Measurements from ENCODE around the gene MRI1. TPM values are rescaled to one million over a fixed set of nuclear protein-coding genes. Genes with fewer than 3 reads are reported as not detected.
"Not testable (repeated sequence)": the region's sequence is repeated elsewhere in the genome, so short reads cannot be mapped to it uniquely, and the experiment has no call there.

MRI1 gene
- total RNA-seq, 1 donor from 2014 or later = 46.7 TPM

DNA sequence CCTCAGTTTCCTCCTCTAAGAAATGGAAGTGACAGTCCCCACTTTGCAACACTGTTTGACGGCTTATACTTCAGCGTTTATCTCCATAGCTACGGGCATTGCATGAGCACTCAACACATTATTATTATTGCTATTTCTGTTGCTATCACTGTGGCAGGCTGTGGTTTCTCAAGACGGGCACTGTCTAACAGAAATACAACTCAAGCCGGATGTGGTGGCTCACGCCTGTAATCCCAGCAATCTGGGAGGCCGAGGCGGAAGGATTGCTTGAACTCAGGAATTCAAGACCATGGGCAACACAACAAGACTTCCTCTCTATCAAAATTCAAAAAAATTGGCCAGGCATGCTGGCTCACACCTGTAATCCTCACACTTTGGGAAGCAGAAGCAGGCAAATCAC is 26.0 kb downstream of the MRI1 start:
- no peaks in the 10 kb centered on the region for H3K36me3 Mint-ChIP-seq (ENCODE audit: low read depth)
- intact Hi-C loops (cut with micrococcal nuclease) = no loop called here
- no peak for DNase-seq
- no peak overlapping the region for H3K27ac Mint-ChIP-seq
- H3K4me3 Mint-ChIP-seq = no peak overlapping the region
- H3K9me3 Mint-ChIP-seq = no peaks in the 10 kb centered on the region
- no peaks in the 10 kb centered on the region for H3K27me3 Mint-ChIP-seq
- H3K4me1 Mint-ChIP-seq = peaks cover 23% of the 10 kb centered on the region

DNA sequence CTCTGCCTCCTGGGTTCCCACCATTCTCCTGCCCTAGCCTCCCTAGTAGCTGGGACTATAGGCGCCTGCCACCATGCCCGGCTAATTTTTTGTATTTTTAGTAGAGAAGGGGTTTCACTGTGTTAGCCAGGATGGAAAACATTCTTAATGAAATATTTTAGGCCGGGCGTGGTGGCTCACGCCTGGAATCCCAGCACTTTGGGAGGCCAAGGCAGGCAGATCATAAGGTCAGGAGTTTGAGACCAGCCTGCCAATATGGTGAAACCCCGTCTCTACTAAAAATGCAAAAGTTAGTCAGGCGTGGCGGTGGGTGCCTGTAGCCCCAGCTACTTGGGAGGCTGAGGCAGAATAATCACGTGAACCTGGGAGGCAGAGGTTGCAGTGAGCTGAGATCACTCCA is 29.0 kb downstream of the MRI1 start:
- H3K9me3 Mint-ChIP-seq; H3K27me3 Mint-ChIP-seq; intact Hi-C loops (cut with micrococcal nuclease); DNase-seq; H3K36me3 Mint-ChIP-seq (ENCODE audit: low read depth); H3K27ac Mint-ChIP-seq: not testable (repeated sequence)
- Mint-ChIP-seq H3K4me3 (peak overlapping the region; percentile 98), H3K4me1 (peaks cover 33% of the 10 kb centered on the region)

DNA sequence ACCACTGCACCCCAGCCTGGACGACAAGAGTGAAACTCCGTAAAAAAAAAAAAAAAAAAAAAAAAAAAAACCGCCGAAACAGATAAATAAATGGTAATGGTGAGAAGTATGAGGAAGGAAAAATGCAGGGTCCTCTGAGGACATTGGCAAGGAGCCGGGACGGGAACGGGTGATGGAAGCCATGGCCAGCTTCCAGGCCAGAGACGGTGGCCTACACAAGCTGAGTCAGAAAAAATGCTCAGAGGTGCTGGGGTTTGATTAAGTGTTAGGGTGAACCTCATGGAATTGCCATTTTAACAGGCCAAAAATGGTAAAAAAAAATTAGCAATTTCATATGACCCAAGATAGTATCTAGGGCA is 30.1 kb downstream of the MRI1 start:
- Mint-ChIP-seq H3K4me3 (peak overlapping the region; percentile 98), H3K27me3 (no peaks in the 10 kb centered on the region), H3K4me1 (peaks cover 31% of the 10 kb centered on the region), H3K9me3 (no peaks in the 10 kb centered on the region), H3K27ac (peak overlapping the region; percentile 94), H3K36me3 (ENCODE audit: low read depth) (no peaks in the 10 kb centered on the region)
- intact Hi-C loops (cut with micrococcal nuclease) = no loop called here
- no peak for DNase-seq

DNA sequence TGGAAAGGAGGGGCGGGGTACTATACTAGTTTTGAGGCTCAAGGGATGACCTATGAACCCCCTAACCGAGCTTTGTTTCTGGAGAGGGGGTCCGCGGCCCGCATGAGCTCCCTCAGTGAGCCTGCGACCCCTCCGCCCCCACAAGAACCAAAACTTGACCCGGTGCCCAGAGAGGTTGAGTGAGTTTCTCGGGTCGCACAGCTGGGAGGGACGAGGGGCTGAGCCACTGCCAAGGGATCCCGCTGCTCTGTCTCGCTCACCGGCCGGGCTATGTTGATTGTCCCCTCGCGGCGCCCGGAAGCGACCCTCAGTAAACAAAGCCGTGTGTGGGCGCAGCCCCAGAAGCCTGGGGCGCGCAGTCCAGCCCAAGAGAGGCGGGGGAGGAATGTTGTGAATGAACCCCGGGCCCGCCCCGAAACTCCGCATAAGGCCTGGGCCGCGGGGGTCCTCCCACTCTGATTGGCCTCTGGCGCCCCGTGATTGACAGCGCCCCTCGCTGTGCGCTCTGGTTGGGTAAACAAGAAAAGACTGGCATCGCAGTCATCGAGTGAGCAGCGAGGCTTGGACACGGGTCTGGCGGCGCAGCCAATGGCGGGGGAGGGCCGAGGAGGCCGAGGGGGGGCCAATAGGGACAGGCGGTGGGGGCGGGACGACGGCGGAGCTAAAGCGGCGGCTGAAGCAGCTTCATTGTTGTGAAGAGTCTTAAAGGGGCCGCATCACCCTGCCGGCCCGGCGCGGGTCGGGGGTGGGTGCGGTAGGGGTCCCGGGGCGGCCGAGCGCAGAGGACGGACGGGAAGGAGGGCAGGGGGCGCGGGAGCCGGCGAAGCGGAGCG is 30.7 kb downstream of the MRI1 start, which contains the start of gene ZSWIM4:
Gene ZSWIM4, plus strand, starts transcription at position 687 of the 833 bp plus-strand sequence. CDS start 206 bp downstream, outside the sequence.
- peak within 1 kb of the TSS; percentile 98 for H3K4me3 Mint-ChIP-seq
- H3K9me3 Mint-ChIP-seq = no peaks in the 10 kb centered on the region
- H3K27me3 Mint-ChIP-seq = no peaks in the 10 kb centered on the region
- no peaks in the 10 kb centered on the region for H3K36me3 Mint-ChIP-seq (ENCODE audit: low read depth)
- peak within 1 kb of the TSS; percentile 94 for H3K27ac Mint-ChIP-seq
- H3K4me1 Mint-ChIP-seq = peaks cover 31% of the 10 kb centered on the region
- intact Hi-C loops (cut with micrococcal nuclease) = loop anchor here (1.0 kb wide), 3 partner anchors 21 to 341 kb away; partner anchors contain the start of genes ASF1B and C19orf53
- DNase-seq = peak; percentile 99

DNA sequence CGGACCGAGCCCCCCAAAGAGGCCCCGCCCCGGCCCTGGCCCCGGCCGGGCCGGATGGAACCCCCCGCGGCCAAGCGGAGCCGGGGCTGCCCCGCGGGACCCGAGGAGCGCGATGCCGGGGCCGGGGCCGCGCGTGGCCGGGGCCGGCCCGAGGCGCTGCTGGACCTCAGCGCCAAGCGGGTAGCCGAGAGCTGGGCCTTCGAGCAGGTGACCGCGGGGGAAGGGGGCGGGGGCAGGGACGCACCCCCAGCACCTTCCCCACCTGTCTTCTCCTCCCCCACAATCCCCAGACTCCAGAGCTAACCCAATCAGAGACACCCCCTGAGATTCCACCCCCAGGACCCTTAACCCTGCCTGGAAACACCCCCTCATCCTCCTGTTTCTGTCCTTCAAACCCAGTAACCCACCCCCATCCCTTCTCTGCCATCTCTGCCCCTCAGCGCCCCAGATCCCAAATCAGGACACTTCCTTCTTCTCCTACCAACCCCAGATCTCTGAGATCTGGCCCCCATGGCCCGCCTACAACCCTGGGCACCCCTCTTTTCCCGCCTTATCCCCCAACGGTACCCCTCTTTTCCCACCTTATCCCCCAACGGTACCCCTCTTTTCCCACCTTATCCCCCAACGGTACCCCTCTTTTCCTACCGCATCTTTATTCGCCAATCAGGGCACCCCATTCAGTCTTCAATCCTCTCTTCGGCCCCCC is 31.4 kb downstream of the MRI1 start:
- intact Hi-C loops (cut with micrococcal nuclease) = loop anchor here (1.0 kb wide), 3 partner anchors 21 to 341 kb away; partner anchors contain the start of genes ASF1B and C19orf53
- Mint-ChIP-seq H3K4me3 (peak overlapping the region; percentile 98), H3K27ac (peak overlapping the region; percentile 71), H3K36me3 (ENCODE audit: low read depth) (peaks cover 3% of the 10 kb centered on the region), H3K4me1 (peaks cover 28% of the 10 kb centered on the region), H3K27me3 (no peaks in the 10 kb centered on the region), H3K9me3 (no peaks in the 10 kb centered on the region)
- DNase-seq = no peak

DNA sequence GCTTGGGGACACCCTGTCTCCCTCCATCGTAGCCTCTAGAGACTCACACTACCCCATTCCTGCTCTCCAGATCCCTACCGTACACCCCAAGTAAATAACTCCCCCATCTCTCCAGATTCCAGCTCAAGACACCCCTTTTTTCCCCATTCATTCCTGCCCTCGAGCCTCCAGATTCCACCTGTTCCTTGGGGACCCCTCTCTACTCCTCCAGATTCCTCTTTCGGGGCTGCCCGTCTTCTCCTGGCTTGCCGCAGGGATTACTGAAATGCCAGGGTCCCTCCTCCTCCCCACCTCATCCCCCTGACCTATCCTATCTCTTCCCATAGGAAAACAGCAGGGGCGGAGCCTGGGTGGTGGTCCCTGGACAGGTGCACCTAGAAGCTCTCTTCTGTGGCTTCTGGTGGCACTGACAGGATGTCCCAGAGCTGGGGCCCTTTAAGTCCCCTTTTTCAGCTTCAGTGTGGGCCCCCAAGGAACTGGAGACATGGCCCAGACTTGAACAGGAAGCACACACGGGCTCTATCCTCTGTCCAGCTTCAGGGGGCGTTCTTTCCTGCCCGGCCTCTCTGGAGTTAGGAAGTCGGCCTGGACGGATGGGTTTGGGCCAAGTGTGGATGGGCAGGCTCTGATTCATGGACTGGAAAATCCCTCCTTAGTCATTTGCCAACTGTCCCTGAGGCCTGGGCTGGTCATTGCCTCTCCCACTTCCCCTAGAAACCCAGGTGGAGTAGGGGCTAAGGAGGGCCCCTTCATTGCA is 32.2 kb downstream of the MRI1 start:
- peaks cover 28% of the 10 kb centered on the region for H3K4me1 Mint-ChIP-seq
- H3K27me3 Mint-ChIP-seq = no peaks in the 10 kb centered on the region
- DNase-seq = no peak
- H3K4me3 Mint-ChIP-seq = peak overlapping the region; percentile 88
- intact Hi-C loops (cut with micrococcal nuclease) = no loop called here
- H3K36me3 Mint-ChIP-seq (ENCODE audit: low read depth) = peaks cover 8% of the 10 kb centered on the region
- H3K27ac Mint-ChIP-seq = peak overlapping the region; percentile 71
- no peaks in the 10 kb centered on the region for H3K9me3 Mint-ChIP-seq

DNA sequence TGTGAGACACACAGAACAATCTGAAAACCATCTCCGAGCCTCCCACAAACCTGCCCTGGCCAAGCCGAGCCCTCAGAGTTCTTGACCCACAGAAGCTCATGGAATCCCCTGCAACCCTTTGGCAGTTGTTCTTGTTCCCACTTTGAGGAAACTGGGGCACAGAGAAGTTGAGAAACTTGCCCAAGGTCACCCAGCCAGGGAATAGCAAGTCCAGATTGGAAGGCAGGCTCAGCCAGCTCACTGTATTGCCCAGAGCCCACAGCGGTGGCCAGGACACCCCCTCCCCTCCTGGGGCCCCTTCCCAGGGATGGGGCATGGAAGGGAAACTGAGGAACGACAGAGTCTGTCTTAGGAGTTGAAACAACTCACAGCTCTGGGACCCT is 32.7 kb downstream of the MRI1 start:
- intact Hi-C loops (cut with micrococcal nuclease) = no loop called here
- Mint-ChIP-seq H3K36me3 (ENCODE audit: low read depth) (peaks cover 8% of the 10 kb centered on the region), H3K4me3 (peak overlapping the region; percentile 88), H3K27me3 (no peaks in the 10 kb centered on the region), H3K9me3 (no peaks in the 10 kb centered on the region), H3K27ac (peak overlapping the region; percentile 71), H3K4me1 (peaks cover 28% of the 10 kb centered on the region)
- no peak for DNase-seq

DNA sequence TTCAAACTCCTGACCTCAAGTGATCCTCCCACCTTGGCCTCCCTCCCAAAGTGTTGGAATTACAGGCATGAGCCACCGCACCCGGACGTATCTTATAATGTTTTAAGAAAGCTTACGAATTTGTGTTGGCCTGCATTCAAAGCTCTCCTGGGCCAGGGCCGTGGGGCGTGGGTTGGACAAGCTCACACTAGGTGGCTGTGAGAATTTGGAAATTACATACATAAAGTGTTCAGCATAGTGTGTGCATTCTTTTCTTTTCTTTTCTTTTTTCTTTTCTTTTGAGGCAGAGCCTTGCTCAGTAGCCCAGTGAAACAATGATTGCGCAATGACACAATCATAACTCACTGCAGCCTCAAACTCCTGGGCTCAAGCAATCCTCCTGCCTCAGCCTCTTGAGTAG is 33.5 kb downstream of the MRI1 start:
- Mint-ChIP-seq H3K9me3 (no peaks in the 10 kb centered on the region), H3K27me3 (no peaks in the 10 kb centered on the region), H3K27ac (no peak overlapping the region), H3K36me3 (ENCODE audit: low read depth) (peaks cover 8% of the 10 kb centered on the region), H3K4me1 (peaks cover 28% of the 10 kb centered on the region), H3K4me3 (no peak overlapping the region)
- intact Hi-C loops (cut with micrococcal nuclease) = no loop called here
- DNase-seq = no peak

DNA sequence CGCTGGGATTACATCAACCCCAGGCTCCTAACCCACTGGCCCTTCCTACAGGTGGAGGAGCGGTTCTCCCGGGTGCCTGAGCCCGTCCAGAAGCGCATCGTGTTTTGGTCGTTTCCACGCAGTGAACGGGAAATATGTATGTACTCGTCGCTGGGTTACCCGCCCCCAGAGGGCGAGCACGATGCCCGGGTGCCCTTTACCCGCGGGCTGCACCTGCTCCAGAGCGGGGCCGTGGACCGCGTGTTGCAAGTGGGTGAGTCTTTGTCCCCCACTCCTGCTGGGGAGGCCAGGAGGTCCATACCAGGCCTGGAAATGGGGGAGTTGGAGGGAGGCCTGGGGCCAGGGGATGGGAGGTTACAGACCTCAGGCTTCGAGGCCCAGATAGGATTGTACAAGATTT is 35.3 kb downstream of the MRI1 start:
- H3K9me3 Mint-ChIP-seq = no peaks in the 10 kb centered on the region
- no peak overlapping the region for H3K27ac Mint-ChIP-seq
- H3K27me3 Mint-ChIP-seq = no peaks in the 10 kb centered on the region
- no peak for DNase-seq
- peaks cover 8% of the 10 kb centered on the region for H3K36me3 Mint-ChIP-seq (ENCODE audit: low read depth)
- intact Hi-C loops (cut with micrococcal nuclease) = no loop called here
- peaks cover 20% of the 10 kb centered on the region for H3K4me1 Mint-ChIP-seq
- H3K4me3 Mint-ChIP-seq = no peak overlapping the region

DNA sequence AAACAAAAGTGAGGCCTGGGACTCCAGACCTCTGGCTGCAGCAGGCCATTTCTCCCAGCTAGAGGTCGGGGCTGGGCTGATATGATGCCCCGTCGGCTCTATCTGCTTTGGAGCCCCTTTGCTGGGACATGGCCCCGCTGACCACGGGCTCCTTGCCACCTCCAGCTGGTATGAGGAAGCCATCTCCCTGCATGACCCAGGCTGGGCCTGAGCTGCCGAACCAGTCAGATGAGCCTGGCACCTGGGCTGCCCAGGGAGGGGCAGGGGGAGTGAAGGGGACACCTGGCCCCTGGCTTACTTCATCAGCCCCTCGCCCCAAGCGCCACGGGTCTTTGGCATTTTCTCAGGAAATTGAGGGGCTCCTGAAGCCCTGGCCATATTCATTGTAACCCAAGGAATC is 38.7 kb downstream of the MRI1 start:
- Mint-ChIP-seq H3K36me3 (ENCODE audit: low read depth) (peaks cover 16% of the 10 kb centered on the region), H3K9me3 (no peaks in the 10 kb centered on the region), H3K4me3 (no peak overlapping the region), H3K4me1 (peaks cover 3% of the 10 kb centered on the region), H3K27ac (no peak overlapping the region), H3K27me3 (no peaks in the 10 kb centered on the region)
- no peak for DNase-seq
- intact Hi-C loops (cut with micrococcal nuclease) = no loop called here

DNA sequence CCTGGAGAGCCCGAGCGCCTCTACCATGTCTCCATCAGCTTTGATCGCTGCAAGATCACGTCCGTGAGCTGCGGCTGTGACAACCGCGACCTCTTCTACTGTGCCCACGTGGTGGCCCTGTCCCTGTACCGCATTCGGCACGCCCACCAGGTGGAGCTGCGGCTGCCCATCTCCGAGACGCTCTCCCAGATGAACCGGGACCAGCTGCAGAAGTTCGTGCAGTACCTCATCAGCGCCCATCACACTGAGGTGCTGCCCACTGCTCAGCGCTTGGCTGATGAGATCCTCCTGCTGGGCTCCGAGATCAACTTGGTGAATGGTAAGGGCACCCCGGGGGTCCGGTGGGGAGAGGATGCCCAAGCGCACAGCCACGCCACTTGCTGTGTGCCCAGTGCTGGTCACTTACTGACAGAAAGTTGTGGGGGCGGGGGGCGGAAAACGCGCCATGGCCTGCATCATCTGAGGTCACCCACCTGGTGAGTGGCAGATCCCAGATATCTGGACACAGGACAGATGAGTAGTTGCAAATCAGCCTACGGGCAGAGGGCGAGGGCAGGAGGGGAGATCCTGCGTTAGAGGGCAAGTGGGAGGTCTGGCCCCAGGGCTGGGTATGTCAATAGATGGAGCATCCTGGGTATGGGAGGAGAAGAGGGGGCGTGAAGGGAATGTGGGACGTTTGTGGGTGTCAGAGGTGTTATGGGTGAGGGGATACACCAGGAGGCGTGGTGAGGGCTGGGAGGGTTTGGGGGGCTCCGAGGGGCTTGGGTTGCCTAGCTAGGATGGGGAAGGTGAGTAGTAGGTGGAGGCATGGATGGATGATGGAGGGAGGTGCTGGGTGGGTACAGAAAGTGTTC is 40.7 kb downstream of the MRI1 start:
- no peak overlapping the region for H3K27ac Mint-ChIP-seq
- intact Hi-C loops (cut with micrococcal nuclease) = no loop called here
- no peak for DNase-seq
- H3K9me3 Mint-ChIP-seq = no peaks in the 10 kb centered on the region
- H3K36me3 Mint-ChIP-seq (ENCODE audit: low read depth) = peaks cover 22% of the 10 kb centered on the region
- no peaks in the 10 kb centered on the region for H3K4me1 Mint-ChIP-seq
- H3K4me3 Mint-ChIP-seq = no peak overlapping the region
- no peaks in the 10 kb centered on the region for H3K27me3 Mint-ChIP-seq

DNA sequence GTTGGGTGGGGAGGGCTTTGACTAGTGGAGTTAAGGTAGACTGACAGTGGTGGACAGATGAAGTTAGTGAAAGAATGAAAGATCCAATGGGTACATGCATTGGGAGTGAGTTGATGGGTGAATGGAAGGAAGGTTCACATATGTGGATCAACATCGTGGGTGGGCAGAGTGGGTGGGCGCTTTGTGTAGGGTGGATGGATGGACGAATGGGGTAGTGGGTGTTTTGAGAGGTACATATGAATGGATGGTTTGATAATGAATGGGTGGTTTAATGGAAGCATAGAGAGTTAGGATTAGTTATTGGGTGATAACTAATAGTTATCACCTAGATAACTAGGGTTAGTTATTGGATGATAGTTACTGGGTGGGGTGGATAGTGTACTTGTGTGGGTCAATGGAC is 42.4 kb downstream of the MRI1 start:
- Mint-ChIP-seq H3K27ac (no peak overlapping the region), H3K4me3 (no peak overlapping the region), H3K27me3 (no peaks in the 10 kb centered on the region), H3K4me1 (no peaks in the 10 kb centered on the region), H3K36me3 (ENCODE audit: low read depth) (peaks cover 16% of the 10 kb centered on the region), H3K9me3 (no peaks in the 10 kb centered on the region)
- DNase-seq = no peak
- intact Hi-C loops (cut with micrococcal nuclease) = no loop called here

DNA sequence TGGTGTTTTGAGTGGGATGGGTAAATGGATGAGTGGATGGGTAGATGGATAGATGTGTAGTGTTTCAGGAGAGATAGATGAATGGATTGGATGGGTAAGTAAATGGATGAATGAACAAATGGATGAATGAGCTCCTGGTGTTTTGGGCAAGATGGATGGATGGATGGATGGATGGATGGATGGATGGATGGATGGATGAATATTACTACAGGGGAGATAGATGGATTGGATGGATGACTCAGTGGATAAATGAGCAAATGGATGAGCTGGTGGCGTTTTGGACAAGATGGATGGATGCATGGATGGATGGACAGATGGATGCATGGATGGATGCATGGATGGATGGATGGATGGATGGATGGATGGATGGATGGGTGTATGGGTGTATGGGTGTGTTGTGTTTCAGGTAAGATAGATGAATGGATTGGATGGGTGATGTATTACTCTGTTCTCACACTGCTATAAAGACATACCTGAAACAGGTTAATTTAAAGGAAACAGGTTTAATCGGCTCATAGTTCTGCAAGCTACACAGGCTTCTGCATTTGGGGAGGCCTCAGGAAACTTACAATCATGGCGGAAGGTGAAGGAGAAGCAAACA is 43.2 kb downstream of the MRI1 start:
- Mint-ChIP-seq H3K4me1 (no peaks in the 10 kb centered on the region), H3K36me3 (ENCODE audit: low read depth) (peaks cover 16% of the 10 kb centered on the region), H3K9me3 (no peaks in the 10 kb centered on the region), H3K27ac (no peak overlapping the region), H3K4me3 (no peak overlapping the region), H3K27me3 (no peaks in the 10 kb centered on the region)
- no peak for DNase-seq
- intact Hi-C loops (cut with micrococcal nuclease) = no loop called here

Measured in activated CD4-positive, alpha-beta T cell treated with anti-CD3 and anti-CD28 coated beads, Interleukin-2, amount 10 ng/mL, durations not matched to agents 24 days and 14 days (primary cell).